Smooth muscle cell of the umbilical artery (primary cell): ENCODE results near the gene GOLGA5. TPM values are rescaled to one million over a fixed set of nuclear protein-coding genes. Genes with fewer than 3 reads are reported as not detected.

Experiments used
- total RNA-seq: library from RNA; depleted of rRNA; stranded (reverse); fragments of >200 nt; gene quantifications from 2 replicates; pipeline ENCODE4 v1.2.3, GENCODE V29; 2014

GOLGA5 gene, protein sequence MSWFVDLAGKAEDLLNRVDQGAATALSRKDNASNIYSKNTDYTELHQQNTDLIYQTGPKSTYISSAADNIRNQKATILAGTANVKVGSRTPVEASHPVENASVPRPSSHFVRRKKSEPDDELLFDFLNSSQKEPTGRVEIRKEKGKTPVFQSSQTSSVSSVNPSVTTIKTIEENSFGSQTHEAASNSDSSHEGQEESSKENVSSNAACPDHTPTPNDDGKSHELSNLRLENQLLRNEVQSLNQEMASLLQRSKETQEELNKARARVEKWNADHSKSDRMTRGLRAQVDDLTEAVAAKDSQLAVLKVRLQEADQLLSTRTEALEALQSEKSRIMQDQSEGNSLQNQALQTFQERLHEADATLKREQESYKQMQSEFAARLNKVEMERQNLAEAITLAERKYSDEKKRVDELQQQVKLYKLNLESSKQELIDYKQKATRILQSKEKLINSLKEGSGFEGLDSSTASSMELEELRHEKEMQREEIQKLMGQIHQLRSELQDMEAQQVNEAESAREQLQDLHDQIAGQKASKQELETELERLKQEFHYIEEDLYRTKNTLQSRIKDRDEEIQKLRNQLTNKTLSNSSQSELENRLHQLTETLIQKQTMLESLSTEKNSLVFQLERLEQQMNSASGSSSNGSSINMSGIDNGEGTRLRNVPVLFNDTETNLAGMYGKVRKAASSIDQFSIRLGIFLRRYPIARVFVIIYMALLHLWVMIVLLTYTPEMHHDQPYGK
- total RNA-seq: 65.3 and 72.7 TPM in 2 replicates

DNA sequence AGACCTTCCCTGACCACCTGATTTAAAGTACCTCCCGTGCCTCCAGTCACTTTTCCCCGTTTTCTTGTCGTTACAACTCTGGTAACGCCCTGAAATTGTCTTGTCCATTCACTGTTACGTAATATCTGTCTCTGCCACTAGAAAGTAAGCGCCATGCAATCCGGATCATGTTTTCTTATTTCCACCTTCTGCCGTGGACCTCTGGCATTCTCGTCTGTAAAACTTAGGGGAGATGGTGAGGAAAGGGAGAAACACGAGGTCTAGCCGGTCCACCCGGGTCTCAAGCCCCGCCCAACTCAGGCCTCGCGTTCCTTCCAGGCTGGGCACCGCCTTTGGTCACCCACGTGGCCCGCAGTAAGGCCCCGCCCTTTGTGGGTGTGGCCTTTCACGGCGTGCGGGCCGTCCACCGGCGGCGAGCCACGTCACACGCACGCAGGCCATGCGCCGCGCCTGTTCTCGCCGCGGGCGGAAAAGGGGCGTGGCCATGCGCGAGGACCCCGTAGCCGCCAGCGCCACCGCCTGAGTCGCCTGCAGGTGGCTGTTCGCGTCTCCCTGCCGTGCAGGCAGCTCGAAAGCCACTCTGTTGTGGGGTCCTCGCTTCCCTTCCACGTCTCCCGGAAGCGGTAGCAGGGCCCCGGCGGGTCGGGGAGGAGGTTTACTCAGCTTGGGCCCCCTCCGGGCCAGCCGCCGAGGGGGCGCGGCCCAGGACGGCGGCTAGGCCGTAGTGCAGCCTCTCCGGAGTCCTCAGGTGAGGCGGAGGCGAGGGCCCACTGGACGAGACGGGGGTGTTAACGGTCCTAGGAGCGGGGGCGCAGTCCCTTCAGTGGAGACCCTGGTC, at the start of gene GOLGA5:
Gene GOLGA5 (plus strand): TSS at position 597 of the 838 bp plus-strand sequence. CDS start 3,133 bp downstream, outside the sequence.

DNA sequence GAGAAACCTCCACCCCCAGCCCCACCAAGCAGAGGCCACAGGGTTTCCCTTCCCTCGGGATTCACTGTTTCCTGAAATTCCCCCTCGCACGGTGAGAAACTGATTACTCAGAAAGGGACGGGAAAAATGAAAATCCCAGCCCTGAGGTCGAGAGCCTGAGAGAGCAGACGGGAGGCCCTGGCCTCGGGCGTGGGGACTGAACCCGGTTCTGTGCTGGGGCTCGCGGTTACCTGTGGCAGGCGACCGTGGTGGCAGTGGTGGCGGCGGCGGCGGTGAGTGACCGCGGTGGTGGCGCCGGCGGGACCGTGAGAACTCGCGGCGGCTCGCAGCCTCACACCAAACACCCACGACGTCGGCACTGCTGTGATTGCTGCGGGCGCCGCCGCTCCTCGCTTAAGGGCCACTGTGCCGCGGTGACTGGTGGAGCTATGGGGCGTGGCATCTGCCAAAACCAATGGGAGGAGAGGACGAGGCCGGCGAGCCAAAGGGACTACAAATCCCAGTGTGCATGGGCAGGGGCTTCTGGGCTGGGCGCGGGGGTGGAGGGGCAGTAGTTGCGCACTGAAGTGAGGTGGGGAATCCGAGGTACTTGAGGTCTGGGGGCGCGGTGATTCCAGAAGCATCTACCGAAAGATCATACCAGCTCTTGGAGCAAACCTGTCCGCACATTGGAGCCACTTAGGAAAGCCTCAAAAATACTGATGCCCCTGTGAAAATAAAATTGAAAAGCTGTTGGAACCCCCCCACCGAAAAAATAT, 45.7 kb upstream of the GOLGA5 start, which contains the start of gene LGMN:
Gene LGMN (minus strand): TSS at position 369 of the 758 bp plus-strand sequence. CDS start 15,841 bp downstream, outside the sequence.

Other genes with a start within 250 kb of the GOLGA5 start
- 113 and 213 TPM in 2 replicates for gene LGMN, start 45.7 kb upstream of the GOLGA5 start, total RNA-seq
- not detected in 2 replicates for gene CHGA, start 128.8 kb downstream of the GOLGA5 start, total RNA-seq